B cell (primary cell): ENCODE results near the gene PHACTR4.

Source experiments
- CTCF ChIP-seq: fragments of 200-600 bp; IDR thresholded peaks from one replicate; pipeline ENCODE4 v1.8.0; 2022; ENCODE audit warnings: antibody characterized with exemption, mild to moderate bottlenecking
- EZH2 ChIP-seq: IDR thresholded peaks from 2 replicates; pipeline ENCODE4 v1.6.1; 2012; ENCODE audit warnings: borderline replicate concordance, low read depth, mild to moderate bottlenecking, moderate library complexity, low read length; ENCODE audit not compliant: insufficient read depth, poor library complexity, severe bottlenecking

GRCh38 chr1:28329395-28330153 lies 40.0 kb upstream of the PHACTR4 start:
- TF ChIP-seq CTCF (no peak), EZH2 (no peak)
